ENCODE measurements around the gene KNSTRN. TPM values are rescaled to one million over a fixed set of nuclear protein-coding genes. Genes with fewer than 3 reads are reported as not detected.

KNSTRN gene
- total and polyA plus RNA-seq, 2 of the 8 experiments (the other 6 are each of a cell fraction or from before 2014, with no cell fraction given): 25.1 to 79.4 TPM

DNA sequence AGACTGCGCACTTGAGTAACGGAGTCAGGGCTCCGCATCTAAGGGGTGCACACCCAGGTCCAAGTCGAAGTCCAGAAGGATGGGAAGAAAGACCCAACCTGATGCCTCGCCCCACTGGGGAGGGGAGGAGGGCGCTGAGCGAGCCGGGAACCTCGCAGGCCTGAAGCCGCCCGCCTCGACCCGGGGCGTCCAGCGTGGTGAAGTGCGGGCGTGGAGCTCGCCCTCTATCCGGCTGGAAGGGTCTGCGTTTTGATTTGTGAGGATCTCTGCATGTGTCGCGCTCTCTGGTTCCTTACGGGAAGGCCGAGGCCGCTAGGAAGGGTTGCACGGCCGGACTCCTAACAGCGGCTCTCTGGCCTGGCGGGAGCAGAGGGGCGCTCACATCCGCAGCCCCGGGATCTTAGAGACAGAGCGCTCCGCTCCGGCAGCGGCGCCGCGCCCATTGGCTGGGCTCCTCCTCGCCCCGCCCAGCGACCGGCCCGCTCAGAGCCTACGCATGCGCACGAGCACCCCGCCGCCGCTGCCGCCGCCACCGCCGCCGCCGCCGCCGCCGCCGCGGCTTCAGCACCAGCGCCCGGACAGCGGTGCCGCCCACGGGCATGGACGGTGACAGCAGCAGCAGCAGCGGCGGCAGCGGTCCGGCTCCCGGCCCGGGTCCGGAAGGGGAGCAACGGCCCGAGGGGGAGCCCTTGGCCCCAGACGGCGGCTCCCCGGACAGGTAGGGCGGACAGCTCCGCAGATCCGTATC, 24.6 kb upstream of the KNSTRN start, which contains the start of gene DISP2 (continued):
- no peak for TF ChIP-seq SAP30 (IDR thresholded peaks at IDR 0.05; ENCODE audit: insufficient read depth, insufficient replicate concordance, low read length)
- TF ChIP-seq TCF12 (IDR thresholded peaks at IDR 0.05; ENCODE audit: low read depth, low read length): no peak
- no peak for TF ChIP-seq KDM1A (IDR thresholded peaks at IDR 0.05; ENCODE audit: borderline replicate concordance, low read length)
- no peak for TF ChIP-seq BACH1 (IDR thresholded peaks at IDR 0.05; ENCODE audit: low read length)
- TF ChIP-seq HDAC6 (IDR thresholded peaks at IDR 0.05; ENCODE audit: low read depth, low read length): no peak
- TF ChIP-seq RBBP5 (IDR thresholded peaks at IDR 0.05; ENCODE audit: borderline replicate concordance, low read depth, low read length): no peak
- TF ChIP-seq, protein P1, sequence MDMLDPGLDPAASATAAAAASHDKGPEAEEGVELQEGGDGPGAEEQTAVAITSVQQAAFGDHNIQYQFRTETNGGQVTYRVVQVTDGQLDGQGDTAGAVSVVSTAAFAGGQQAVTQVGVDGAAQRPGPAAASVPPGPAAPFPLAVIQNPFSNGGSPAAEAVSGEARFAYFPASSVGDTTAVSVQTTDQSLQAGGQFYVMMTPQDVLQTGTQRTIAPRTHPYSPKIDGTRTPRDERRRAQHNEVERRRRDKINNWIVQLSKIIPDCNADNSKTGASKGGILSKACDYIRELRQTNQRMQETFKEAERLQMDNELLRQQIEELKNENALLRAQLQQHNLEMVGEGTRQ (IDR thresholded peaks at IDR 0.05; ENCODE audit: low read length): no peak
- no peak for TF ChIP-seq YY1 (IDR thresholded peaks at IDR 0.05; ENCODE audit: low read depth, low read length)
- TF ChIP-seq GABPA (IDR thresholded peaks at IDR 0.05; ENCODE audit: borderline replicate concordance, insufficient read depth, low read length): no peak; the same call in 1 of the 2 replicates
- no peak for TF ChIP-seq RAD21 (IDR thresholded peaks at IDR 0.05 in 1 of 2, conservative IDR thresholded peaks at IDR 0.05 in 1 of 2; ENCODE audit: low read depth in 2 of 2, low read length in 2 of 2)
- TF ChIP-seq HDAC2 (IDR thresholded peaks at IDR 0.05; ENCODE audit: borderline replicate concordance in 1 of 2, low read depth in 2 of 2, low read length in 2 of 2): peak; percentile 80 to 94; a peak in 2 of 4 replicates
- peak; percentile 59 for TF ChIP-seq KDM4A (IDR thresholded peaks at IDR 0.05; ENCODE audit: low read depth, low read length, severe bottlenecking)
- TF ChIP-seq EZH2 (IDR thresholded peaks at IDR 0.05; ENCODE audit: low read depth, low read length, severe bottlenecking): no peak
- TF ChIP-seq SIN3A (conservative IDR thresholded peaks at IDR 0.05 in 1 of 2, IDR thresholded peaks at IDR 0.05 in 1 of 2; ENCODE audit: low read depth in 1 of 2, low read length in 2 of 2): peak; percentile 98 to 99
- TF ChIP-seq POU5F1 (IDR thresholded peaks at IDR 0.05; ENCODE audit: low read depth, low read length): no peak
- no peak for TF ChIP-seq RNF2 (IDR thresholded peaks at IDR 0.05; ENCODE audit: borderline replicate concordance, low read depth, low read length, missing control alignments, poor library complexity, severe bottlenecking)

All from H1 (cell line).